Calu3 (cell line): ENCODE data around the gene ADCK2. TPM values are rescaled to one million over a fixed set of nuclear protein-coding genes. Genes with fewer than 3 reads are reported as not detected.
"Not testable (repeated sequence)": the region's sequence is repeated elsewhere in the genome, so short reads cannot be mapped to it uniquely, and the experiment has no call there.

Source experiments
- BruUV-seq: library from RNA; stranded (reverse); fragments of 400-500 nt; replicated peaks from 2 replicates; lab custom pipeline; 2021; lab: Mats Ljungman, UMichigan
- CTCF ChIA-PET: fragments of 300-600 bp; sonication (Branson Sonifier 250); formaldehyde crosslinking; loops from one replicate; lab custom pipeline; 2022; ENCODE audit warnings: antibody characterized with exemption; lab: Charles Lee
- DNase-seq: peaks from one replicate; pipeline ENCODE4 v3.0.0; 2022
- H3K27ac Mint-ChIP-seq: one replicate; pipeline ENCODE4 v1.8.0; 2022; ENCODE audit warnings: mixed read lengths; ENCODE audit not compliant: unreplicated experiment
- H3K27me3 Mint-ChIP-seq: one replicate; pipeline ENCODE4 v1.8.0; 2022; ENCODE audit warnings: mixed read lengths; ENCODE audit not compliant: unreplicated experiment
- H3K36me3 Mint-ChIP-seq: one replicate; pipeline ENCODE4 v1.8.0; 2022; ENCODE audit warnings: mild to moderate bottlenecking, moderate library complexity, mixed read lengths; ENCODE audit not compliant: insufficient read depth, unreplicated experiment
- H3K4me1 Mint-ChIP-seq: one replicate; pipeline ENCODE4 v1.8.0; 2022; ENCODE audit warnings: mild to moderate bottlenecking, low read depth, mixed read lengths; ENCODE audit not compliant: unreplicated experiment
- H3K4me3 Mint-ChIP-seq: one replicate; pipeline ENCODE4 v1.8.0; 2022; ENCODE audit warnings: mild to moderate bottlenecking, low read depth, moderate library complexity, mixed read lengths; ENCODE audit not compliant: unreplicated experiment
- H3K9me3 Mint-ChIP-seq: one replicate; pipeline ENCODE4 v1.8.0; 2022; ENCODE audit warnings: low read depth, mixed read lengths; ENCODE audit not compliant: unreplicated experiment
- intact Hi-C: fragments of 100-400 bp; cut with micrococcal nuclease; formaldehyde crosslinking; loops from one replicate; pipeline ENCODE4 v1.10.0; 2022; ENCODE audit not compliant: unreplicated experiment
- total RNA-seq: library from RNA; stranded (reverse); gene quantifications from 2 replicates; pipeline ENCODE4 v1.2.3, GENCODE V29; 2022
- TF ChIP-seq, protein P1 (sequence below): fragments of 200-600 bp; IDR thresholded peaks from one replicate; pipeline ENCODE4 v1.8.0; 2022; ENCODE audit warnings: antibody characterized with exemption; ENCODE audit not compliant: unreplicated experiment

ADCK2 gene
- total RNA-seq, 1 experiment from 2014 or later, result 12.6 TPM

DNA sequence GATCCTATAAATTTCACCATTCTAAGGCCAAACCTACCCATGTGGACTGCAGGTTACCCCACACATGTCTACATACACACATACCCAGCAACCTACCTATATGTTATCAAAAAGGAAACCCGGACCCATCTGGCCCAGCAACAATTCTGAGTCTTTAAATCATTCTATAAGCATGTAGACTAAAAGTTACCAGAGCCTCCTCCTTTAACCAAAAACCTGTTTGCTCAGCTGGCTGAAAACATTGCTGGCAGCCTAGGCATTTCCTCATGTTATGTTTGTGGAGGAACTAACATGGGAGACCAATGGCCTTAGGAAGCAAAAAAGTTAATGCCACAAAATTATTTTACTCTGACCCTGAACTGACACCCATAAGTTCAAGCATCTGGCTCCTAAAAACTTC lies 5.3 kb upstream of the ADCK2 start:
- no peaks in the 10 kb centered on the region for H3K4me1 Mint-ChIP-seq
- intact Hi-C loops, result no loop called here
- H3K27ac Mint-ChIP-seq, result no peak overlapping the region
- H3K4me3 Mint-ChIP-seq, result no peak overlapping the region
- peaks cover 32% of the 10 kb centered on the region for H3K27me3 Mint-ChIP-seq
- TF ChIP-seq, protein P1, sequence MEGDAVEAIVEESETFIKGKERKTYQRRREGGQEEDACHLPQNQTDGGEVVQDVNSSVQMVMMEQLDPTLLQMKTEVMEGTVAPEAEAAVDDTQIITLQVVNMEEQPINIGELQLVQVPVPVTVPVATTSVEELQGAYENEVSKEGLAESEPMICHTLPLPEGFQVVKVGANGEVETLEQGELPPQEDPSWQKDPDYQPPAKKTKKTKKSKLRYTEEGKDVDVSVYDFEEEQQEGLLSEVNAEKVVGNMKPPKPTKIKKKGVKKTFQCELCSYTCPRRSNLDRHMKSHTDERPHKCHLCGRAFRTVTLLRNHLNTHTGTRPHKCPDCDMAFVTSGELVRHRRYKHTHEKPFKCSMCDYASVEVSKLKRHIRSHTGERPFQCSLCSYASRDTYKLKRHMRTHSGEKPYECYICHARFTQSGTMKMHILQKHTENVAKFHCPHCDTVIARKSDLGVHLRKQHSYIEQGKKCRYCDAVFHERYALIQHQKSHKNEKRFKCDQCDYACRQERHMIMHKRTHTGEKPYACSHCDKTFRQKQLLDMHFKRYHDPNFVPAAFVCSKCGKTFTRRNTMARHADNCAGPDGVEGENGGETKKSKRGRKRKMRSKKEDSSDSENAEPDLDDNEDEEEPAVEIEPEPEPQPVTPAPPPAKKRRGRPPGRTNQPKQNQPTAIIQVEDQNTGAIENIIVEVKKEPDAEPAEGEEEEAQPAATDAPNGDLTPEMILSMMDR, result no peak
- H3K36me3 Mint-ChIP-seq, result peaks cover 7% of the 10 kb centered on the region
- no TSS peak for BruUV-seq
- CTCF ChIA-PET, result no interaction called here
- no peaks in the 10 kb centered on the region for H3K9me3 Mint-ChIP-seq
- DNase-seq, result no peak

DNA sequence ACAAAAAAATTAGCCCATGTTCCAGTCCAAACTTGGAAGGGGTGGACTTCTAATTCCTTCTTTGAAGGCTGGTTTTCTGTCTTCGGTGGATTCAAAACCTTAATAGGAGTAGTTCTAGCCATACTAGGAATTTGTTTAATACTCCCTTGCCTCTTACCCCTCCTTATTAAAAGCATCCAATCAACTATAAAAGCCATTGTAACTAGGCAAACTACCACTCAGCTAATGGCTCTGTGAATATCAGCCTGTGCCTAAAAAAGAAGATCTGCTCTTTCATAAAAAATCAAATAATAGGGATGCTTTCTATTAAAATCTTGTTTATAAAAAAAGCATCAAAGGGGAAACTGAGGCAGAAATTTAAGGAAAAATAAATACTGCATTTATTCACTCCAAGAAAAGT lies 4.1 kb upstream of the ADCK2 start:
- CTCF ChIA-PET, result interaction anchor here (0.6 to 1.3 kb wide), 2 partner anchors 9 to 56 kb away, joined by 3 to 5 read pairs; no protein-coding TSS in a partner anchor
- peaks cover 24% of the 10 kb centered on the region for H3K27me3 Mint-ChIP-seq
- no peak overlapping the region for H3K27ac Mint-ChIP-seq
- H3K4me1 Mint-ChIP-seq, result peaks cover 1% of the 10 kb centered on the region
- TF ChIP-seq, protein P1, result no peak
- no peaks in the 10 kb centered on the region for H3K9me3 Mint-ChIP-seq
- H3K36me3 Mint-ChIP-seq, result peaks cover 14% of the 10 kb centered on the region
- intact Hi-C loops, result no loop called here
- DNase-seq, result no peak
- BruUV-seq, result no TSS peak
- no peak overlapping the region for H3K4me3 Mint-ChIP-seq

DNA sequence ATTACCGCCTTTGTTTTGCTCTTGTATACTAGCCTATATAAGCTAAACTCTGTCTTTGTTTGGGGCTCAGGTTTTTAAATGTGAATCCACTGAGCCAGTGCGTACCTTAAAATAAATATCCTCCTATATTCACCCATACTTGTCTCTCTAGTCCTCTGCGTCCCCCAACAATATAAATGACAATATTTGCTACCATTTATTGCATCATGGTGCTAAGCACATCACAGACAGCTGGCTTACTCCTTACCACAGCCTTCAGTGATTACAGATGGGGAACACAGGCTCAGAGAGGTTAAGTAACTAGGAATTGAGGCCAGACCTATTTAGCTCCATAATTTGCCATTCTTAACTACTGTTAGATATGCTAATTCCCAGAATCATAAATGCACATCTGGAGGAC lies 3.4 kb upstream of the ADCK2 start:
- Mint-ChIP-seq H3K36me3 (peaks cover 18% of the 10 kb centered on the region), H3K27ac (no peak overlapping the region), H3K9me3 (no peaks in the 10 kb centered on the region), H3K4me3 (no peak overlapping the region), H3K4me1 (peaks cover 8% of the 10 kb centered on the region), H3K27me3 (peaks cover 17% of the 10 kb centered on the region)
- DNase-seq, result no peak
- intact Hi-C loops, result no loop called here
- TF ChIP-seq, protein P1, result no peak
- BruUV-seq, result no TSS peak
- CTCF ChIA-PET, result interaction anchor here (0.6 to 1.3 kb wide), 2 partner anchors 9 to 57 kb away, joined by 3 to 5 read pairs; no protein-coding TSS in a partner anchor

DNA sequence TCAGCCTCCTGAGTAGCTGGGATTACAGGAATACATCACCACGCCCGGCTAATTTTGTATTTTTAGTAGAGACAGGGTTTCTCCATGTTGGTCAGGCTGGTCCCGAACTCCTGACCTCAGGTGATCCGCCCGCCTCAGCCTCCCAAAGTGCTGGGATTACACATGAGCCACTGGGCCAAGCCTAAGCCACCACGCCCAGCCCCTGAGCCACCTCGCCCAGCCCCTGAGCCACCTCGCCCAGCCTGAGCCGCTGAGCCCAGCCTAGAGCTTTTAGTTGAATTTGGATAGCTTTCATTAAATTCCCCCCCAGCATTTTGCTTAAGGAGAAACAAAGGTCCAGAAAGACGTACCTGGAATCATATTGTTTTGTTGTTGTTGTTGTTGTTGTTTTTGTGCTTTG lies 2.9 kb upstream of the ADCK2 start:
- Mint-ChIP-seq H3K4me1 (peaks cover 11% of the 10 kb centered on the region), H3K27me3 (peaks cover 12% of the 10 kb centered on the region), H3K36me3 (peaks cover 18% of the 10 kb centered on the region)
- DNase-seq, H3K27ac Mint-ChIP-seq, H3K9me3 Mint-ChIP-seq, H3K4me3 Mint-ChIP-seq, CTCF ChIA-PET, BruUV-seq: not testable (repeated sequence)
- intact Hi-C loops, result loop anchor here (5.0 kb wide), 1 partner anchor 342 kb away; the partner anchor contains the start of gene MRPS33

DNA sequence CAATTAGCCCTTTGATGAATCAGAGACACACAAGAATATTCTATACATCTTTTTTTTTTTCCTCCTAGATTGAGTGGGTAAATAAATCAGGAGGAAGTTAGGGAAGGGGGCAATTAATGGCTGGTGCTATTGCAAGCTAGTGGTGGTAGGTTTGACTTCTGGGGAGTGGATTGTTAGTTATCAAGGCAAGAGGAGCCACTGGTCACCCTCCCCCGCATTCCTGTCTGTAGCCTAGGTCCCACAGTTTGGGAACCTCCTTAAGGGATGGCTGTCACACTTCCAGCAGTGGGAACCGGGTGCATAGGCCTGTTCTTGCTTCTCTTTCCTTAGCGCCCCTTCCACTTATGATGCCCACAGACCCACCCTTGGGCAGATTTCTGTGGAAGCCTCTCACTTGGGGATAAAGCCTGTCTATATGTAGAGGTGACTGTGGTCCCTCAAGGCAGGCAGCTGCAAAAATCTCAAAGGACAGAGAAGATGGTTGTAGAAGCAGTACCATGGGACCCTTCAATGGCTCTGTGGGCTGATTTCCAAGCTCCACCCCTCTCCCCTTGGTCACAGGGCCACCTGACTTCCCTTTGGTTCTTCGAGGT lies 2.3 kb upstream of the ADCK2 start:
- CTCF ChIA-PET, result interaction anchor here (0.7 kb wide), 1 partner anchor 130 kb away, joined by 6 read pairs; no protein-coding TSS in a partner anchor
- no peak overlapping the region for H3K4me3 Mint-ChIP-seq
- peaks cover 18% of the 10 kb centered on the region for H3K36me3 Mint-ChIP-seq
- no peaks in the 10 kb centered on the region for H3K9me3 Mint-ChIP-seq
- no TSS peak for BruUV-seq
- H3K27ac Mint-ChIP-seq, result no peak overlapping the region
- intact Hi-C loops, result loop anchor here (5.0 kb wide), 1 partner anchor 342 kb away; the partner anchor contains the start of gene MRPS33
- TF ChIP-seq, protein P1, result no peak
- peaks cover 11% of the 10 kb centered on the region for H3K4me1 Mint-ChIP-seq
- peaks cover 6% of the 10 kb centered on the region for H3K27me3 Mint-ChIP-seq
- no peak for DNase-seq
